HG03432 (cell line): ENCODE measurements around the gene BCL2A1.
"Not testable (repeated sequence)": the region's sequence is repeated elsewhere in the genome, so short reads cannot be mapped to it uniquely, and the experiment has no call there.

Source experiments
- ATAC-seq: cut with Tn5 transposase; IDR thresholded peaks from one replicate; pipeline ENCODE4 v1.9.1; 2021; ENCODE audit warnings: mild to moderate bottlenecking, moderate library complexity; ENCODE audit not compliant: unreplicated experiment

The BCL2A1 gene

DNA sequence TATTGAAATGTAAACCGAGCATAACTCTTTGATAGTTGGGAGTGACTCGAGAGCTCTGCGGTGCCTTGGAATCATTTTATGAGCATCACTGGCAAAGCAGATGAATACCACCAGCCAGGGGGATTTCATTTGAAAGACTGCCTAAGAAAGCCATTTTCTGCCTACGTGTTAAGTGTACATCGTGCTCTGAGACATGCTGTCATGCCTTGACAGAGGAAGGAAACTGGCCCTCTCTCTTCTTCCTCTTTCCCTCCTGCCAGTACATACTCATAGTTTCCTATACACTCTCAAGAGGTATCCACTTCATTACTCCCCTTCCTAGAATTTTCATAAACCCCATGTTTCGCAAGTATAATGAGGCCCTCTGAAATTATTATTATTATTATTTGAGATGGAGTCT, 8.8 kb downstream of the BCL2A1 start:
- no peak for ATAC-seq

DNA sequence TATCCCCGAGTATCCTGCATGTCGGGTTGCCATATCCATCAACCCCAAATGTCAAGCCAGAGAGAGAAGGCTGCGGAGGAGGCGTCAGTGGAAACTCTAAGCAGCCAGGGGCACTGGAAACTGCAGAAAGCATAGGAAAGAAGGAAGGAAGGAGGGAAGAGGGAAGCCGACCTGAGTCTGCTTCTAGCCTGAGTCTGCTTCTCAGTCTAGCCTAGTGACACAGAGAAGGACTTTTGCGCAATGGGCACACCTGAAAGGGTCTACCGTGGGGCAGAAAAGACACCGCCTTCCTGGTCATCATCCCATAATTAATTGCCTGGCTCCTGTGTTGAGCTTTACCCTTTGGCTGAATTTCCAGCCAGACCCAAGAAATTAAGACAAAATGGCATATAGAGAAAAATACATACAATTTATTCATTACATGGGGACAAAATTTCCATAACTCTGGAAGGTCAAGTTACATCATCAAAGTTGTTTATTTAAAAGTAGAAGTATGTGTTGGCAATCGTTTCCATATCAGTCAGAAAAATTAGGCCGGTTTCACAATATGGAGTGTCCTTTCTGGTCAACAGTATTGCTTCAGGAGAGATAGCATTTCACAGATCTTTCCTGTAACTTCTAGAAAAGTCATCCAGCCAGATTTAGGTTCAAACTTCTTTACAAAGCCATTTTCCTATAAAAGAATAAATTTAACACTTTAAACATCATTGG, 10.3 kb downstream of the BCL2A1 start:
- no peak for ATAC-seq

GRCh38 chr15:79957741-79958140, 13.3 kb downstream of the BCL2A1 start:
- no peak for ATAC-seq

- no peak for ATAC-seq
These were observed 14.5 kb downstream of the BCL2A1 start for GRCh38 chr15:79956354-79956939.

GRCh38 chr15:79954661-79955060, 16.3 kb downstream of the BCL2A1 start:
- ATAC-seq = no peak

DNA sequence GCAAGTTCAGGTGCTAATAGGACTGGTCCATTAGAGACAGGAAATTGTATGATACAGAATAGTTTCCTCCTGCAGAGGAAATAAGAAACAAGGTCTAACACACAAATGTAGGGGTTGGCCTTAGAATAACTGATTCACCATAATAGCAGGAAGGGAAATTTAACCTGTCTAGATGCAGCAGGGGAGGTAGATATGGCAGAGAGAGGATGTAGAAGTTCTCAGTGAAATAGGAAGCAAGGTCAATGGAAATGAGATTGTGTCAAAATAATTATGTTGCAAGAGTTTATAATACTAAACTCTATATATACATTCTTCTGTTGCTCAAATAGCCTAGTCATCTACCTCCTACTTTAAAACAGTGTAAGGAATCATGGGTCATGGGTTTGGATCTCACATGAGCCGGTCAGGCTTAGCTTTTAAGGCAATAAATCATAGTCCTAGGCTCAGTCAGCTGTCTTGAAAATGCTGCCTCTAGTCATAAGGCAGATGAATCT, 17.0 kb downstream of the BCL2A1 start:
- ATAC-seq = no peak

DNA sequence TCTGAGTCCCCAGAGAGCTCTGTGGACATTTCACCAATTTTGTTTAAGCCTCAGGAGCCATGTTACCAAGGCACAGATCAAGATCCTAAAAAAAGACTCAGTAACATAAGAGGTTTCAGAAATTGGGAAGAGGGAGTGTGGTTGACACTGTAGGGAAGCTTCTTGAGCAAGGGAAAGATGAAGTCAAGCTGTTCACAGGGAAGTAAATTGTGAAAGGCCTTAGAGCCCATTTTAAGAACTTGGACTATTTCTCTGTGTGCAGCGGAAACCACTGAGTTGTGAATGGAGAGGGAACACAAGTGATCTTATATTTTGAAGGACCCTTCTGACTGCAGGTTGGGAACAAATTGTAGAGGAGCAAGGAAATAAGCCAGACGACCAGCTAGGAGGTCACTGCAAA, 18.7 kb downstream of the BCL2A1 start:
- no peak for ATAC-seq

GRCh38 chr15:79950247-79950646, 20.7 kb downstream of the BCL2A1 start:
- no peak for ATAC-seq

DNA sequence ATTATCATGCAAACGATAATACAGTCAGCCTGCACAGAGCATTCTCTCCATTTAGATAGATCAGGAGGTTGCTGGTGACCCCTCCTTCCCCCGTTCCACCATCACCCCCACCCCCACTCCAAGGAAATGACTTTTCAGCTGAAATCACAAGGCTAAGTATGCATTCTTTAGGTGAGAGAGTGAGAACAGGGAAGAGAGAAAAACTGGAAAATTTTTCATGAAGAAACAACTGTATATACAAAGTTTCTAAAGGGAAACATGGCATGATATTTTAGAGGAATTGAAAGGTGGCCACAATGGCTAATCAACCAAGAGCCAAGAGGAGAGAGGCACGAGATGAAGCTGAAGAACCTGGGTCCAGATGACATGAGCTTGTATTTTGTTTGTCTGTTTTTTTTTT, 22.2 kb downstream of the BCL2A1 start:
- no peak for ATAC-seq

DNA sequence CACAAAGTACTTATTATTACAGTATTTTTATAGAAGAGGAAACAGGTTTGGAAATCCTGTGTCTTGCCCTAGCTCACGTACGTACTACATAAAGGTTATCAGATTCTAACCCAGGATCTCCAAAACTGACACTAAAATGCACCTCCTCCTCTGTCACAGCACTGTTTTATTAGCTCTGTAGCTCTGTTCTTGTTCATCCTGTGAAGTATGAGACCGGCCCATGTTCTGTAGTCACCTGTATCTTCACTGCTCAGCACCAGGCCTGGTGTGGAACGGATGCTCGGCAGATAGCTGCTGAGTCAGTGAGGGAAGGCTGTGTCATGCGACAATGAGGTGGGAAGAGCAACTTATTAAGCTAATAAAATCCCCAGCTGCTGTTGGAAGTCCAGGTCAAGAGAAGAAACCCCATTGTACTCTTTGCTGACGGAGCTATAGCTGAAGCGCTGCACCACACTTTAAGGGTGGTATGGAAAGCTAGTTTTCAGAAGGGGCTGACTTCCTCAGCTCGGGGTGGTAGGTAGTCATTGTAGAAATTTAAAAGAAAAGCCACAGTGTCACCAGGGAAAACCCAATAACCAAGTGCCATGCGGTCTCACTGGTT, 22.8 kb downstream of the BCL2A1 start:
- ATAC-seq = no peak

DNA sequence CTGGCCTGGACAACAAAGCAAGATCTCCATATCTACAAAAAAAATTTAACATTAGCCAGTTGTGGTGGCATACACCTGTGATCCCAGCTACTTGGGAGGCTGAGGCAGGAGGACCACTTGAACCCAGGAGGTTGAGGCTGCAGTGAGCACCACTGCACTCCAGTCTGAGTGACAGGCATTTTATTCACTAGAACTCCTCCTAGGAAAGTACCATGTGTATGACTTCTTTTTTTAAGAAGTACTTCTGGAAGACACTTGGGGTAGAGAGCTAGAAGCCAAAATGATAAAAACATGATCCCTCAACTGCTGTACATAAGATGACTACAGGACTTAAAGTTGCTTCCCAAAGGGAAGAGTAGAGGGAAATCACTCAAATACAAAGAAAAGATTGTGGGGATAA, 24.0 kb downstream of the BCL2A1 start:
- no peak for ATAC-seq

GRCh38 chr15:79944622-79945021, 26.4 kb downstream of the BCL2A1 start:
- ATAC-seq = no peak

DNA sequence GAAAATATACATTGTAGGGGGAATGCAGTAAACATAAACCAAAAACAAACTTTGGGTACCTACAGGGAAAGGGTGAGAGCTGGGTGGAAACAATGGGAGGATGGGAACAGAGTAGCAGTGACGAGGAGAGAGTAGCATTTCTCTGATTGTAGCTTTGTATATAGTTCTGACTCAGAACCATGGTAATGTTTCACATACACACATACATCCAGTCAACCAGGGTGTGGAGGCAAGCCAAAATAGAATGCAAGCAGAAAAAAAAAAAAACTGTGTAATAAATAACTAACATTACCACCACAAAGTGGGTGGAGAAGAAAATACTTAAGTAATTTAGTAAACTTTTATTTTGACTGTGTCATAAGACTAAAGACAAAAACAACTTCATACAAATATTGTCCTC, 27.2 kb downstream of the BCL2A1 start:
- peak; percentile 92 for ATAC-seq

DNA sequence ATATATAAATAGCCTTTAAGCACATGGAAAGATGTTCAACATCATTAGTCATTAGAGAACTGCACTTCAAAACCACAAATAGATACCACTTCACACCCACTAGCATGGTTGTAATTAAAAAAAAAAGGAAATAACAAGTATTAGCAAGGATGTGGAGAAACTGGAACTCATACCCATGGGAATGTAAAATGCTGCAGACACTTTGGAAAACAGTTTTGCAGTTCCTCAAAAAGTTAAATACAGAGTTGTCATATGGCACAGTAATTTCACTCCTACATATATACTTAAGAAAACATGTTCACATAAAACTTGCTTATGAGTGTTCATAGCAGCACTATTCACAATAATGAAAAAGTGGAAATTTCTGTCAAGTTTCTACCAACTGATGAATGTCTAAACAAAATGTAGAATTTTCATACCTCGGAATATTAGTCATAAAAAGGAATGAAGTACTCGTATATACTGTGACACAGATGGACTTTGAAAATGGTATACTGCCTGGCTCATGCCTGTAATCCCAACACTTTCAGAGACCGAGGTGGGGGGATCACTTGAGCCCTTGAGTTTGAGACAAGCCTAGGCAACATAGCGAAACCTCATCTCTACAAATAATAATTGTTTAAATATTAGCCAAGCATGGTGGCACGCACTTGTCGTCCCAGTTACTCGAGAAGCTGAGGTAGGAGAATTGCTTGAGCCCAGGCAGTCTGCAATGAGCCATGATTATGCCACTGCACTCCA, 28.1 kb downstream of the BCL2A1 start:
- ATAC-seq = no peak

DNA sequence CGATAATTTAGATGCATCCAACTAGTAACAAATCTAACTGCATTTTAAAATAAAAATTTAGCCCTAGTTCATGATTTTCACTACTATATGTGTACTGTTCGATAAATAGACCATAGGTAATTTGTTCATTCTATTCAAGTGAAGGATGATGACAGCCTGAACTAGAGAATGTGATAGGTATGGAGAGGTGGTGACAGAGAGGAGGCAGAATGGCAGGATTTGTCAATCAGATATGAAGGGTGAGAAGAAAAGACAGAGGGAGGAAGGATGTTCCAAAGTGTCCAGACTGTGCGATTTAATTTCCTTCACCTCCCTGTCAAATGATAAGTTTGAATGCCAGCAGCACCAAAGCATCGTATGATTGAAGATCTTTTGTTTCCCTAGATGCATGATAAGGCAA, 31.6 kb downstream of the BCL2A1 start:
- no peak for ATAC-seq

DNA sequence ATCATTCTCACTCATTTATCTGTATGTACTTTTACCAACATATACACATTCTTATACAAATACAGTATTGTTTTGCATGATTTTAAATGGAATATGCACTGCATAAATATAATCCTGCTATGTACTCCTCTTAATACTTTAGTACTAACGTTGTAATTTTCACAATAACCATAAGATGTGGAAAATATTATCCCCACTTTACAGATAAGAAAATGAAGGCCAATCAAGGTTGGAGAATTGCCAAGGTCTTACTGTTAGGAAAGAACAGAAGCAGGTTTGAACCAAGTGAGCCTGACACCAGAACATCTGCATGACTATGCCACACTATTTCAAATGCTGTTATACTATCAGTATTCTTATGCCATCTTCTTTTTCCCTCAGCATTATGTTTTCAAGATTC, 32.9 kb downstream of the BCL2A1 start:
- ATAC-seq = no peak

DNA sequence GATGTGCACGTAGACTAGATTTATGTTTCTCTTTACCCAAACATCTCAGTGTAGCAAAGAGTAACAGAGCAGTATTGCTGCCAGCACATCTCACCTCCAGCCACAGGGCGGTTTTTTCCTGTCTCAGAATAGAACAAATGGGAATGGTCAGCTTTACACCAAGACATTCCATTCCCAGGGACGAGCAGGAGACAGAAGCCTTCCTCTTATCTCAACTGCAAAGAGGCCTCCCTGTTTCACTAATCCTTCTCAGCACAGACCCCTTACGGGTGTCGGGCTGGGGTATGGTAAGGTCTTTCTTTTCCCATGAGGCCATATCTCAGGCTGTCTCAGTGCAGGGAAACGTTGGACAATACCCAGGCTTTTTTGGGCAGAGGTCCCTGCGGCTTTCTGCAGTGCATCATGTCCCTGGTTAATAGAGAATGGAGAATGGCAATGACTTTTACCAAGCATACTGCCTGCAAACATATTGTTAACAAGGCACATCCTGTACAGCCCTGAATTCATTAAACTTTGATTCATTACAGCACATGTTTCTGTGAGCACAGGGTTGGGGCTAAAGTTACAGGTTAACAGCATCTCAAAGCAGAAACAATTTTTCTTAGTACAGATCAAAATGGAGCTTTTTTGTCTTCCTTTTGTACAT, 35.3 kb downstream of the BCL2A1 start:
- not testable (repeated sequence) for ATAC-seq

DNA sequence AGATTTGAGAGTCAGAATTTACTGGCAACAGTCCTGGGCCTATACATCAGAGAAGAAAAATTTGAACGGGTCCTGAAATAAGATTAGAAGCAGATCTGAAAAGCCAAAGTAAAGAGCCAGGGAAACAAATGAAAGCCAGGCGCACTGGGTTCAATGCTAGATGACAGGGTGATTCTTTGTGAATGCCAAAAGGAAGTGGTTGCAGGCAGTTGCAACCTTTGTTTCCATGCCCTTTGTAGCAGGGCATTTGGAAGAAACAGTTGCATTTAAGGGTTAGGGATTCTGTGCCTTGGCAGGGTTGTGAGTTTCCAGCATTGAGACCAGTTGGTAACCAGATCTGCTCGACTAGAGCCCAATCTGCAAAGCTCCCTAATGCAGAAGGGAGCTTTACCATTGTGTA, 37.8 kb downstream of the BCL2A1 start:
- ATAC-seq = no peak

DNA sequence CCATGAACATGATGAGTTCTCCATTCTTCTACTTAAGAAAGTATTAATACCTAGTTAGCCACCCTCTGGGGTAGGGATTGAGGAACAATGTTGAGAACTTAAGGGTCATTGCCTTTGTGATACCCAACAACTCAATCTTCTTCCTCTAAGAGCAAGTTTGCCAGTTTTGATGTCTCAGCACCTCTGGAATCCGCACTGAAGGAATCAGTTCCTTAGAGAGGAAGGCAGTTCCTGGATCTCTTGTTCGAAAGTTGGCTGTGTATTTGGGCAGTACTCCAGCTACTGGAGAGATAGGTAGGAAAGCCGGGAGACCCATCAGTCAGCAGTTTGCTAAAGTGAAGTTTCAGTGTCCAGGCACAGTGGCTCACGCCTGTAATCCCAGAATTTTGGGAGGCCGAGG, 38.5 kb downstream of the BCL2A1 start:
- no peak for ATAC-seq

DNA sequence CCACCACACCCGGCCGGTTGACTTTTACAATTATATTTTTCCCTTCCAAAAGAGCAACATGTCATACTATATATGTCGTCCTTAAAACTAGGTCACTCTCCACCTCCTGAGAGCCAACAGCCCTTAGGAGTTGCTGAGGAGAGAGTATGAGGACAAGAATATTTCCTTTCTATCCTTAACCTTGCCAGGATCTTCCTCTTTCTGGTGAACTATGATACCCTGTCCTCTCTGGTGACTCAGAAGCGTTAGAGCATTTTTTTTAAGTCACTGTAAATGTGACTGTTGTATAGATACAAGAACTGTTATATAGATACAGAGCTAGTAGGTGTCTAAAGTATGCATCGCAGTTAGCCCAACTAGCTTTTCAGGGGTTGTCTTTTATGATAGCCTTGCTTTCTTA, 40.5 kb downstream of the BCL2A1 start:
- no peak for ATAC-seq

DNA sequence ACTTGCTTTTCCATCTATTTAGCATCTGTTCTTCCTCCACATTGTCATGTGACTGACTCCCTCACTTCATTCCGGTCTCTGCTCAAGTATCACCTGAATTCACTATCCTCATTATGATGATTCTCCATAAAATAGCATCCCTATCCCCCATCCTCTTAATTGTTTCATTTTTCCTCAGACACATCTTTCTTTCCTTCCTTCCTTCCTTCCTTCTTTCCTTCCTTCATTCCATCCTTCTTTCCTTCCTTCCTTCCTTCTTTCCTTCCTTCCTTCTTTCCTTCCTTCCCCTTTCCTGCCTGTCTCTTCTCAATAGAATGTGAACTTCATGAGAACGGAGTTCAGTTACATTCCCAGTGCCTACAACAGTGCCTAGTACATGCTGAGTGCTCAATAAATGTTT, 41.6 kb downstream of the BCL2A1 start:
- no peak for ATAC-seq
